ENCODE data around the gene MLYCD. TPM values are rescaled to one million over a fixed set of nuclear protein-coding genes. Genes with fewer than 3 reads are reported as not detected.
"Not testable (repeated sequence)": the region's sequence is repeated elsewhere in the genome, so short reads cannot be mapped to it uniquely, and the experiment has no call there.

MLYCD gene
- total RNA-seq, 2 experiments from 2014 or later: 3.0 to 3.5 TPM

- POLR2A ChIA-PET: no interaction called here
- Mint-ChIP-seq H3K27me3 (no peaks in the 10 kb centered on the region), H3K27ac (no peak overlapping the region), H3K4me1 (ENCODE audit: low read depth) (no peaks in the 10 kb centered on the region), H3K4me3 (no peak overlapping the region), H3K36me3 (no peaks in the 10 kb centered on the region), H3K9me3 (no peaks in the 10 kb centered on the region)
- intact Hi-C loops (cut with micrococcal nuclease): no loop called here
- CTCF ChIA-PET: no interaction called here
- DNase-seq: no peak
These were observed 40.4 kb downstream of the MLYCD start for GRCh38 chr16:83939266-83939855.

GRCh38 chr16:83940119-83940518 is 41.2 kb downstream of the MLYCD start:
- Mint-ChIP-seq H3K27me3 (no peaks in the 10 kb centered on the region), H3K9me3 (no peaks in the 10 kb centered on the region), H3K36me3 (no peaks in the 10 kb centered on the region), H3K4me3 (no peak overlapping the region), H3K27ac (no peak overlapping the region), H3K4me1 (ENCODE audit: low read depth) (no peaks in the 10 kb centered on the region)
- ChIA-PET POLR2A (no interaction called here), CTCF (no interaction called here)
- no peak for DNase-seq
- intact Hi-C loops (cut with micrococcal nuclease): no loop called here

- Mint-ChIP-seq H3K27me3 (no peaks in the 10 kb centered on the region), H3K4me1 (ENCODE audit: low read depth) (no peaks in the 10 kb centered on the region), H3K36me3 (no peaks in the 10 kb centered on the region), H3K27ac (no peak overlapping the region), H3K4me3 (no peak overlapping the region), H3K9me3 (no peaks in the 10 kb centered on the region)
- ChIA-PET CTCF (no interaction called here), POLR2A (no interaction called here)
- intact Hi-C loops (cut with micrococcal nuclease): no loop called here
- no peak for DNase-seq
These were observed 41.9 kb downstream of the MLYCD start for GRCh38 chr16:83940630-83941378.

GRCh38 chr16:83941546-83941945 is 42.6 kb downstream of the MLYCD start:
- intact Hi-C loops (cut with micrococcal nuclease); DNase-seq; H3K27me3 Mint-ChIP-seq; H3K4me3 Mint-ChIP-seq; H3K27ac Mint-ChIP-seq; CTCF ChIA-PET; H3K36me3 Mint-ChIP-seq; POLR2A ChIA-PET; H3K9me3 Mint-ChIP-seq; H3K4me1 Mint-ChIP-seq (ENCODE audit: low read depth): not testable (repeated sequence)

- intact Hi-C loops (cut with micrococcal nuclease): no loop called here
- no peak overlapping the region for H3K4me3 Mint-ChIP-seq
- H3K4me1 Mint-ChIP-seq (ENCODE audit: low read depth): no peaks in the 10 kb centered on the region
- H3K27ac Mint-ChIP-seq: no peak overlapping the region
- POLR2A ChIA-PET: no interaction called here
- no peak for DNase-seq
- CTCF ChIA-PET: no interaction called here
- H3K27me3 Mint-ChIP-seq: no peaks in the 10 kb centered on the region
- no peaks in the 10 kb centered on the region for H3K9me3 Mint-ChIP-seq
- no peaks in the 10 kb centered on the region for H3K36me3 Mint-ChIP-seq
These were observed 43.2 kb downstream of the MLYCD start for GRCh38 chr16:83942074-83942473.

GRCh38 chr16:83942815-83943515 is 44.0 kb downstream of the MLYCD start:
- Mint-ChIP-seq H3K4me1 (ENCODE audit: low read depth) (no peaks in the 10 kb centered on the region), H3K27ac (no peak overlapping the region), H3K36me3 (no peaks in the 10 kb centered on the region), H3K9me3 (no peaks in the 10 kb centered on the region), H3K4me3 (no peak overlapping the region), H3K27me3 (no peaks in the 10 kb centered on the region)
- POLR2A ChIA-PET: no interaction called here
- CTCF ChIA-PET: no interaction called here
- intact Hi-C loops (cut with micrococcal nuclease): no loop called here
- DNase-seq: no peak

- H3K36me3 Mint-ChIP-seq: no peaks in the 10 kb centered on the region
- POLR2A ChIA-PET: no interaction called here
- DNase-seq: no peak
- CTCF ChIA-PET: no interaction called here
- intact Hi-C loops (cut with micrococcal nuclease): no loop called here
- H3K4me3 Mint-ChIP-seq: no peak overlapping the region
- no peaks in the 10 kb centered on the region for H3K27me3 Mint-ChIP-seq
- H3K4me1 Mint-ChIP-seq (ENCODE audit: low read depth): no peaks in the 10 kb centered on the region
- H3K27ac Mint-ChIP-seq: no peak overlapping the region
- H3K9me3 Mint-ChIP-seq: no peaks in the 10 kb centered on the region
These were observed 44.7 kb downstream of the MLYCD start for GRCh38 chr16:83943516-83944050.

GRCh38 chr16:83945587-83945986 is 46.7 kb downstream of the MLYCD start:
- H3K4me1 Mint-ChIP-seq (ENCODE audit: low read depth): no peaks in the 10 kb centered on the region
- ChIA-PET POLR2A (no interaction called here), CTCF (no interaction called here)
- no peak overlapping the region for H3K4me3 Mint-ChIP-seq
- no peak for DNase-seq
- intact Hi-C loops (cut with micrococcal nuclease): no loop called here
- H3K27me3 Mint-ChIP-seq: no peaks in the 10 kb centered on the region
- H3K27ac Mint-ChIP-seq: no peak overlapping the region
- H3K36me3 Mint-ChIP-seq: no peaks in the 10 kb centered on the region
- H3K9me3 Mint-ChIP-seq: no peaks in the 10 kb centered on the region

GRCh38 chr16:83946154-83946780 is 47.4 kb downstream of the MLYCD start:
- ChIA-PET POLR2A (no interaction called here), CTCF (interaction anchor here (0.8 kb wide), 1 partner anchor 10 kb away, joined by 3 read pairs; no protein-coding TSS in a partner anchor)
- Mint-ChIP-seq H3K27ac (no peak overlapping the region), H3K36me3 (no peaks in the 10 kb centered on the region), H3K9me3 (no peaks in the 10 kb centered on the region), H3K4me3 (no peak overlapping the region), H3K4me1 (ENCODE audit: low read depth) (no peaks in the 10 kb centered on the region), H3K27me3 (no peaks in the 10 kb centered on the region)
- DNase-seq: no peak
- intact Hi-C loops (cut with micrococcal nuclease): no loop called here

GRCh38 chr16:83946781-83947566 is 48.1 kb downstream of the MLYCD start:
- no peaks in the 10 kb centered on the region for H3K9me3 Mint-ChIP-seq
- H3K27me3 Mint-ChIP-seq: no peaks in the 10 kb centered on the region
- no peaks in the 10 kb centered on the region for H3K36me3 Mint-ChIP-seq
- intact Hi-C loops (cut with micrococcal nuclease): no loop called here
- H3K27ac Mint-ChIP-seq: no peak overlapping the region
- POLR2A ChIA-PET: no interaction called here
- CTCF ChIA-PET: interaction anchor here (0.8 kb wide), 1 partner anchor 10 kb away, joined by 3 read pairs; no protein-coding TSS in a partner anchor
- H3K4me1 Mint-ChIP-seq (ENCODE audit: low read depth): no peaks in the 10 kb centered on the region
- no peak overlapping the region for H3K4me3 Mint-ChIP-seq
- DNase-seq: no peak

GRCh38 chr16:83947642-83948234 is 48.8 kb downstream of the MLYCD start:
- Mint-ChIP-seq H3K4me3 (no peak overlapping the region), H3K27ac (no peak overlapping the region), H3K9me3 (no peaks in the 10 kb centered on the region), H3K4me1 (ENCODE audit: low read depth) (peaks cover 4% of the 10 kb centered on the region), H3K27me3 (no peaks in the 10 kb centered on the region), H3K36me3 (no peaks in the 10 kb centered on the region)
- intact Hi-C loops (cut with micrococcal nuclease): no loop called here
- POLR2A ChIA-PET: no interaction called here
- no peak for DNase-seq
- CTCF ChIA-PET: no interaction called here

Measured in activated CD4-positive, alpha-beta memory T cell treated with anti-CD3 and anti-CD28 coated beads for 36 hours (primary cell).